IMR-90 (cell line): ENCODE measurements around the gene RCAN2. TPM values are rescaled to one million over a fixed set of nuclear protein-coding genes. Genes with fewer than 3 reads are reported as not detected.

Experiments used
- ATAC-seq: fragments of 200-7000 bp; cut with Tn5 transposase; 2 replicates; pipeline ENCODE4 v1.9.1; 2020; ENCODE audit warnings: low read depth, mild to moderate bottlenecking, moderate library complexity
- BruUV-seq: library from RNA; stranded (reverse); fragments of 400-500 nt; replicated peaks from 2 replicates; lab custom pipeline; 2021; lab: Mats Ljungman, UMichigan
- CTCF ChIA-PET: fragments of 300-600 bp; formaldehyde crosslinking; extraction: SDS; loops from one replicate; lab custom pipeline; 2021; ENCODE audit warnings: antibody characterized with exemption; lab: Yijun Ruan, JAX
- POLR2A ChIA-PET: fragments of 300-600 bp; sonication (Branson Sonifier 250); formaldehyde crosslinking; loops from one replicate; lab custom pipeline; 2022; ENCODE audit warnings: antibody characterized with exemption; ENCODE audit not compliant: unreplicated experiment; lab: Charles Lee
- DNase-seq: peaks from one replicate; pipeline ENCODE4 v3.0.0; 2013
- H2AFZ ChIP-seq: replicated peaks from 2 replicates; pipeline ENCODE3; 2013; ENCODE audit warnings: low read length, mild to moderate bottlenecking; ENCODE audit not compliant: poor library complexity
- H2AK5ac ChIP-seq: 2 replicates; pipeline ENCODE4 v1.6.1; 2013; ENCODE audit warnings: low read depth, low read length, inconsistent platforms
- H2AK9ac ChIP-seq: replicated peaks from 2 replicates; pipeline ENCODE3; 2013; ENCODE audit warnings: mild to moderate bottlenecking, low read depth, low read length, moderate library complexity; ENCODE audit not compliant: poor library complexity
- H2BK120ac ChIP-seq: 2 replicates; pipeline ENCODE4 v1.6.1; 2013; ENCODE audit warnings: low read depth, low read length, inconsistent platforms
- H2BK15ac ChIP-seq: 3 replicates; pipeline ENCODE4 v1.6.1; 2013; ENCODE audit warnings: low read depth, low read length, inconsistent platforms
- H2BK20ac ChIP-seq: 2 replicates; pipeline ENCODE4 v1.6.1; 2013; ENCODE audit warnings: low read depth, mild to moderate bottlenecking, inconsistent platforms, low read length, moderate library complexity
- H2BK5ac ChIP-seq: 2 replicates; pipeline ENCODE4 v1.6.1; 2013; ENCODE audit warnings: mild to moderate bottlenecking, low read depth, low read length, inconsistent platforms; ENCODE audit not compliant: poor library complexity, severe bottlenecking
- H3K14ac ChIP-seq: replicated peaks from 2 replicates; pipeline ENCODE4 v1.6.1; 2013; ENCODE audit warnings: low read depth, low read length, inconsistent platforms
- H3K18ac ChIP-seq: 2 replicates; pipeline ENCODE4 v1.6.1; 2013; ENCODE audit warnings: low read depth, low read length, control low read depth
- H3K23ac ChIP-seq: 2 replicates; pipeline ENCODE4 v1.6.1; 2013; ENCODE audit warnings: low read depth, low read length, inconsistent platforms
- H3K27ac ChIP-seq: 2 replicates; pipeline ENCODE4 v1.5.1; 2013; ENCODE audit warnings: mild to moderate bottlenecking, control low read depth, low read length; ENCODE audit not compliant: insufficient read depth
- H3K27me3 ChIP-seq: 2 replicates; pipeline ENCODE4 v1.6.1; 2013; ENCODE audit warnings: low read length; ENCODE audit not compliant: control insufficient read depth, insufficient read depth
- H3K36me3 ChIP-seq: 2 replicates; pipeline ENCODE4 v1.6.1; 2013; ENCODE audit warnings: low read length, mixed read lengths; ENCODE audit not compliant: control insufficient read depth, insufficient read depth
- H3K4ac ChIP-seq: 2 replicates; pipeline ENCODE4 v1.6.1; 2013; ENCODE audit warnings: low read depth, low read length, inconsistent platforms
- H3K4me1 ChIP-seq: 2 replicates; pipeline ENCODE4 v1.6.1; 2013; ENCODE audit warnings: low read length, mixed read lengths; ENCODE audit not compliant: control insufficient read depth, insufficient read depth
- H3K4me2 ChIP-seq: 2 replicates; pipeline ENCODE4 v1.6.1; 2013; ENCODE audit warnings: low read depth, mild to moderate bottlenecking, control low read depth, low read length, moderate library complexity
- H3K4me3 ChIP-seq: 2 replicates; pipeline ENCODE4 v1.5.1; 2013; ENCODE audit warnings: low read depth, mild to moderate bottlenecking, control low read depth, low read length, moderate library complexity; ENCODE audit not compliant: insufficient read depth
- H3K56ac ChIP-seq: 2 replicates; pipeline ENCODE4 v1.6.1; 2013; ENCODE audit warnings: low read length, inconsistent platforms; ENCODE audit not compliant: insufficient read depth; ENCODE audit errors: extremely low read depth
- H3K79me1 ChIP-seq, 2 experiments: 2 replicates each; pipeline ENCODE4 v1.6.1; 2013; ENCODE audit warnings: low read length in 2 of 2, inconsistent platforms in 1 of 2, low read depth in 1 of 2
- H3K9ac ChIP-seq: 2 replicates; pipeline ENCODE4 v1.6.1; 2013; ENCODE audit warnings: low read depth, low read length, control low read depth
- H3K9me1 ChIP-seq: 2 replicates; pipeline ENCODE4 v1.6.1; 2013; ENCODE audit warnings: low read length, inconsistent platforms; ENCODE audit not compliant: insufficient read depth
- H3K9me3 ChIP-seq: 2 replicates; pipeline ENCODE4 v1.6.1; 2013; ENCODE audit warnings: low read length; ENCODE audit not compliant: control insufficient read depth, insufficient read depth
- H4K20me1 ChIP-seq: 2 replicates; pipeline ENCODE4 v1.6.1; 2013; ENCODE audit warnings: low read length, inconsistent platforms; ENCODE audit not compliant: insufficient read depth
- H4K5ac ChIP-seq: 2 replicates; pipeline ENCODE4 v1.6.1; 2013; ENCODE audit warnings: mild to moderate bottlenecking, low read depth, low read length, control low read depth
- H4K8ac ChIP-seq, 2 experiments: 2 replicates each; pipeline ENCODE4 v1.6.1; 2013; ENCODE audit warnings: low read depth in 2 of 2, low read length in 2 of 2, control low read depth in 1 of 2, inconsistent platforms in 1 of 2
- H4K91ac ChIP-seq: 2 replicates; pipeline ENCODE4 v1.6.1; 2013; ENCODE audit warnings: low read depth, low read length, inconsistent platforms; ENCODE audit not compliant: insufficient read depth
- BHLHE40 ChIP-seq: fragments of 150-350 bp; IDR thresholded peaks from 2 replicates; pipeline ENCODE4 v1.6.1; 2016; ENCODE audit warnings: mild to moderate bottlenecking, low read depth, low read length
- CEBPB ChIP-seq: IDR thresholded peaks from 2 replicates; pipeline ENCODE4 v1.6.1; 2012; ENCODE audit warnings: low read depth, low read length, improper control_type of control experiment
- CHD1 ChIP-seq: IDR thresholded peaks from 2 replicates; pipeline ENCODE4 v1.6.1; 2012; ENCODE audit warnings: low read depth, low read length, improper control_type of control experiment
- ELK1 ChIP-seq: fragments of 150-350 bp; IDR thresholded peaks from 2 replicates; pipeline ENCODE4 v1.6.1; 2016; ENCODE audit warnings: low read depth, mild to moderate bottlenecking, low read length, moderate library complexity, borderline replicate concordance
- FOS ChIP-seq: fragments of 150-350 bp; IDR thresholded peaks from 2 replicates; pipeline ENCODE4 v1.6.1; 2016; ENCODE audit warnings: low read depth, low read length
- MAFK ChIP-seq: IDR thresholded peaks from 2 replicates; pipeline ENCODE4 v1.6.1; 2012; ENCODE audit warnings: low read depth, low read length, improper control_type of control experiment
- MAZ ChIP-seq: IDR thresholded peaks from 2 replicates; pipeline ENCODE4 v1.6.1; 2012; ENCODE audit warnings: low read depth, mild to moderate bottlenecking, low read length, improper control_type of control experiment, moderate library complexity, borderline replicate concordance
- MXI1 ChIP-seq: IDR thresholded peaks from 2 replicates; pipeline ENCODE4 v1.6.1; 2012; ENCODE audit warnings: low read depth, mild to moderate bottlenecking, low read length, moderate library complexity, borderline replicate concordance
- NFE2L2 ChIP-seq: fragments of 150-350 bp; IDR thresholded peaks from 2 replicates; pipeline ENCODE4 v1.6.1; 2016; ENCODE audit warnings: low read depth, mild to moderate bottlenecking, low read length
- POLR2A ChIP-seq: IDR thresholded peaks from 2 replicates; pipeline ENCODE4 v1.6.1; 2012; ENCODE audit warnings: mild to moderate bottlenecking, low read depth, low read length
- RAD21 ChIP-seq: IDR thresholded peaks from 2 replicates; pipeline ENCODE4 v1.6.1; 2012; ENCODE audit warnings: low read length, improper control_type of control experiment
- RCOR1 ChIP-seq: IDR thresholded peaks from 2 replicates; pipeline ENCODE4 v1.6.1; 2012; ENCODE audit warnings: mild to moderate bottlenecking, low read length, improper control_type of control experiment; ENCODE audit not compliant: insufficient replicate concordance
- RFX5 ChIP-seq: IDR thresholded peaks from 2 replicates; pipeline ENCODE4 v1.8.0; 2012; ENCODE audit warnings: low read depth, mild to moderate bottlenecking, low read length, moderate library complexity
- SMC3 ChIP-seq: fragments of 150-350 bp; IDR thresholded peaks from 2 replicates; pipeline ENCODE4 v1.6.1; 2016; ENCODE audit warnings: low read depth, mild to moderate bottlenecking, antibody characterized with exemption, low read length, moderate library complexity
- WGBS, 2 experiments: methylation state at CpG; one replicate each; pipeline versions ENCODE4 v1.1.5 to v1.1.7; 2013; ENCODE audit warnings: missing lambda C conversion rate in 2 of 2; ENCODE audit not compliant: insufficient read length in 1 of 2; ENCODE audit errors: extremely low coverage in 2 of 2; 5-methylcytosine and 5-hydroxymethylcytosine counted together
- dilution Hi-C: fragments of 300-500 bp; cut with HindIII; formaldehyde crosslinking; loops from one replicate; pipeline ENCODE4 v1.14.3; 2018; ENCODE audit warnings: low sequenced_read_pairs; ENCODE audit not compliant: unreplicated experiment
- in situ Hi-C: fragments of 300-500 bp; cut with MboI; formaldehyde crosslinking; loops from 3 replicates; pipeline ENCODE4 v1.14.3; 2019; ENCODE audit warnings: low sequenced_read_pairs, inconsistent platforms, mixed read lengths
- intact Hi-C: fragments of 100-400 bp; cut with micrococcal nuclease; formaldehyde crosslinking; loops from 2 replicates; pipeline ENCODE4 v1.10.0; 2022
- polyA plus RNA-seq, 3 experiments: library from polyadenylated mRNA; depleted of rRNA; stranded (reverse); fragments of >200 nt; gene quantifications; 2 replicates each; pipeline ENCODE4 v1.2.3, GENCODE V29; 2012; ENCODE audit warnings: low replicate concordance in 1 of 3
- total RNA-seq: library from RNA; depleted of rRNA; stranded (reverse); fragments of >200 nt; gene quantifications from 2 replicates; pipeline ENCODE4 v1.2.3, GENCODE V29; 2012
- TF ChIP-seq, protein P1 (sequence below): conservative IDR thresholded peaks from 2 replicates; pipeline ENCODE4 v1.5.1; 2012; ENCODE audit warnings: mild to moderate bottlenecking, low read depth, low read length, improper control_type of control experiment
- TF ChIP-seq, protein P2 (sequence below): fragments of 150-350 bp; IDR thresholded peaks from 2 replicates; pipeline ENCODE4 v1.6.1; 2017; ENCODE audit warnings: mild to moderate bottlenecking, antibody characterized with exemption, low read length, low read depth

Gene RCAN2
- total and polyA plus RNA-seq, 2 of the 4 experiments (the other 2 are of a cell fraction): 1.3 to 1.8 TPM

- Histone ChIP-seq H3K4me1 (no peaks in the 10 kb centered on the region), H2AFZ (no peak overlapping the region), H2AK9ac (no peak overlapping the region), H3K14ac (no peak overlapping the region), H2BK5ac (no peak overlapping the region), H4K20me1 (no peaks in the 10 kb centered on the region), H3K4me3 (no peak overlapping the region), H2AK5ac (no peak overlapping the region), H3K27ac (no peak overlapping the region), H4K5ac (no peak overlapping the region), H3K23ac (no peak overlapping the region), H2BK15ac (no peak overlapping the region), H3K36me3 (no peaks in the 10 kb centered on the region), H3K79me1 (no peaks in the 10 kb centered on the region), H2BK120ac (no peak overlapping the region), H3K4ac (no peak overlapping the region), H3K9ac (no peak overlapping the region), H3K4me2 (no peak overlapping the region), H2BK20ac (no peak overlapping the region), H3K9me3 (no peaks in the 10 kb centered on the region), H3K56ac (no peak overlapping the region), H3K27me3 (no peaks in the 10 kb centered on the region; the same call in 1 of the 2 replicates), H4K91ac (no peak overlapping the region), H4K8ac (no peak overlapping the region), H3K9me1 (no peaks in the 10 kb centered on the region), H3K18ac (no peak overlapping the region)
- dilution Hi-C loops: no loop called here
- POLR2A ChIA-PET: no interaction called here
- BruUV-seq: no TSS peak
- CTCF ChIA-PET: no interaction called here
- intact Hi-C loops: no loop called here
- ATAC-seq (no peak), DNase-seq (no peak)
- in situ Hi-C loops: no loop called here
- no peak for TF ChIP-seq CHD1
- TF ChIP-seq, protein P1, sequence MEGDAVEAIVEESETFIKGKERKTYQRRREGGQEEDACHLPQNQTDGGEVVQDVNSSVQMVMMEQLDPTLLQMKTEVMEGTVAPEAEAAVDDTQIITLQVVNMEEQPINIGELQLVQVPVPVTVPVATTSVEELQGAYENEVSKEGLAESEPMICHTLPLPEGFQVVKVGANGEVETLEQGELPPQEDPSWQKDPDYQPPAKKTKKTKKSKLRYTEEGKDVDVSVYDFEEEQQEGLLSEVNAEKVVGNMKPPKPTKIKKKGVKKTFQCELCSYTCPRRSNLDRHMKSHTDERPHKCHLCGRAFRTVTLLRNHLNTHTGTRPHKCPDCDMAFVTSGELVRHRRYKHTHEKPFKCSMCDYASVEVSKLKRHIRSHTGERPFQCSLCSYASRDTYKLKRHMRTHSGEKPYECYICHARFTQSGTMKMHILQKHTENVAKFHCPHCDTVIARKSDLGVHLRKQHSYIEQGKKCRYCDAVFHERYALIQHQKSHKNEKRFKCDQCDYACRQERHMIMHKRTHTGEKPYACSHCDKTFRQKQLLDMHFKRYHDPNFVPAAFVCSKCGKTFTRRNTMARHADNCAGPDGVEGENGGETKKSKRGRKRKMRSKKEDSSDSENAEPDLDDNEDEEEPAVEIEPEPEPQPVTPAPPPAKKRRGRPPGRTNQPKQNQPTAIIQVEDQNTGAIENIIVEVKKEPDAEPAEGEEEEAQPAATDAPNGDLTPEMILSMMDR: no peak
- no peak for TF ChIP-seq RFX5
- TF ChIP-seq RAD21: no peak
- TF ChIP-seq MXI1: no peak
- TF ChIP-seq POLR2A: no peak
- TF ChIP-seq FOS: no peak
- TF ChIP-seq NFE2L2: no peak
- TF ChIP-seq ELK1: no peak
- no peak for TF ChIP-seq SMC3
- TF ChIP-seq RCOR1: no peak
- TF ChIP-seq BHLHE40: no peak
- TF ChIP-seq, protein P2, sequence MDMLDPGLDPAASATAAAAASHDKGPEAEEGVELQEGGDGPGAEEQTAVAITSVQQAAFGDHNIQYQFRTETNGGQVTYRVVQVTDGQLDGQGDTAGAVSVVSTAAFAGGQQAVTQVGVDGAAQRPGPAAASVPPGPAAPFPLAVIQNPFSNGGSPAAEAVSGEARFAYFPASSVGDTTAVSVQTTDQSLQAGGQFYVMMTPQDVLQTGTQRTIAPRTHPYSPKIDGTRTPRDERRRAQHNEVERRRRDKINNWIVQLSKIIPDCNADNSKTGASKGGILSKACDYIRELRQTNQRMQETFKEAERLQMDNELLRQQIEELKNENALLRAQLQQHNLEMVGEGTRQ: no peak
- no peak for TF ChIP-seq MAFK
- no peak for TF ChIP-seq MAZ
- TF ChIP-seq CEBPB: no peak
- WGBS, 2 experiments: no CpG with 5 or more reads among the region's 3 CpGs
Observed at GRCh38 chr6:46175976-46176375, 315.3 kb downstream of the RCAN2 start.
